Measurements from ENCODE around the gene MRPL39.

Gene MRPL39

GRCh38 chr21:25561668-25562641, 45.3 kb downstream of the MRPL39 start:
- TF ChIP-seq YY1 (IDR thresholded peaks at IDR 0.05; ENCODE audit: low read depth) (no peak), USF1 (IDR thresholded peaks at IDR 0.05) (no peak), CEBPB (IDR thresholded peaks at IDR 0.05) (no peak)

GRCh38 chr21:25560891-25561290, 46.4 kb downstream of the MRPL39 start:
- TF ChIP-seq TCF12 (IDR thresholded peaks at IDR 0.05; ENCODE audit: low read depth), result no peak
- TF ChIP-seq CEBPB (IDR thresholded peaks at IDR 0.05), result no peak
- TF ChIP-seq, protein P1, sequence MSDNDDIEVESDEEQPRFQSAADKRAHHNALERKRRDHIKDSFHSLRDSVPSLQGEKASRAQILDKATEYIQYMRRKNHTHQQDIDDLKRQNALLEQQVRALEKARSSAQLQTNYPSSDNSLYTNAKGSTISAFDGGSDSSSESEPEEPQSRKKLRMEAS (IDR thresholded peaks at IDR 0.05), result no peak
- TF ChIP-seq CREB1 (IDR thresholded peaks at IDR 0.05; ENCODE audit: low read depth), result no peak
- TF ChIP-seq ZBTB7A (IDR thresholded peaks at IDR 0.05; ENCODE audit: low read depth), result no peak
- no peak for TF ChIP-seq YY1 (IDR thresholded peaks at IDR 0.05; ENCODE audit: low read depth)
- TF ChIP-seq USF1 (IDR thresholded peaks at IDR 0.05), result no peak
- no peak for TF ChIP-seq TEAD4 (IDR thresholded peaks at IDR 0.05)
- no peak for TF ChIP-seq NFIC (IDR thresholded peaks at IDR 0.05)
- TF ChIP-seq, protein P2, sequence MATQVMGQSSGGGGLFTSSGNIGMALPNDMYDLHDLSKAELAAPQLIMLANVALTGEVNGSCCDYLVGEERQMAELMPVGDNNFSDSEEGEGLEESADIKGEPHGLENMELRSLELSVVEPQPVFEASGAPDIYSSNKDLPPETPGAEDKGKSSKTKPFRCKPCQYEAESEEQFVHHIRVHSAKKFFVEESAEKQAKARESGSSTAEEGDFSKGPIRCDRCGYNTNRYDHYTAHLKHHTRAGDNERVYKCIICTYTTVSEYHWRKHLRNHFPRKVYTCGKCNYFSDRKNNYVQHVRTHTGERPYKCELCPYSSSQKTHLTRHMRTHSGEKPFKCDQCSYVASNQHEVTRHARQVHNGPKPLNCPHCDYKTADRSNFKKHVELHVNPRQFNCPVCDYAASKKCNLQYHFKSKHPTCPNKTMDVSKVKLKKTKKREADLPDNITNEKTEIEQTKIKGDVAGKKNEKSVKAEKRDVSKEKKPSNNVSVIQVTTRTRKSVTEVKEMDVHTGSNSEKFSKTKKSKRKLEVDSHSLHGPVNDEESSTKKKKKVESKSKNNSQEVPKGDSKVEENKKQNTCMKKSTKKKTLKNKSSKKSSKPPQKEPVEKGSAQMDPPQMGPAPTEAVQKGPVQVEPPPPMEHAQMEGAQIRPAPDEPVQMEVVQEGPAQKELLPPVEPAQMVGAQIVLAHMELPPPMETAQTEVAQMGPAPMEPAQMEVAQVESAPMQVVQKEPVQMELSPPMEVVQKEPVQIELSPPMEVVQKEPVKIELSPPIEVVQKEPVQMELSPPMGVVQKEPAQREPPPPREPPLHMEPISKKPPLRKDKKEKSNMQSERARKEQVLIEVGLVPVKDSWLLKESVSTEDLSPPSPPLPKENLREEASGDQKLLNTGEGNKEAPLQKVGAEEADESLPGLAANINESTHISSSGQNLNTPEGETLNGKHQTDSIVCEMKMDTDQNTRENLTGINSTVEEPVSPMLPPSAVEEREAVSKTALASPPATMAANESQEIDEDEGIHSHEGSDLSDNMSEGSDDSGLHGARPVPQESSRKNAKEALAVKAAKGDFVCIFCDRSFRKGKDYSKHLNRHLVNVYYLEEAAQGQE (IDR thresholded peaks at IDR 0.05; ENCODE audit: low read depth), result no peak
- no peak for TF ChIP-seq EP300 (IDR thresholded peaks at IDR 0.05; ENCODE audit: borderline replicate concordance)

GRCh38 chr21:25560271-25560685, 47.0 kb downstream of the MRPL39 start:
- TF ChIP-seq, protein P1 (IDR thresholded peaks at IDR 0.05), result no peak
- no peak for TF ChIP-seq YY1 (IDR thresholded peaks at IDR 0.05; ENCODE audit: low read depth)
- TF ChIP-seq USF1 (IDR thresholded peaks at IDR 0.05), result no peak

DNA sequence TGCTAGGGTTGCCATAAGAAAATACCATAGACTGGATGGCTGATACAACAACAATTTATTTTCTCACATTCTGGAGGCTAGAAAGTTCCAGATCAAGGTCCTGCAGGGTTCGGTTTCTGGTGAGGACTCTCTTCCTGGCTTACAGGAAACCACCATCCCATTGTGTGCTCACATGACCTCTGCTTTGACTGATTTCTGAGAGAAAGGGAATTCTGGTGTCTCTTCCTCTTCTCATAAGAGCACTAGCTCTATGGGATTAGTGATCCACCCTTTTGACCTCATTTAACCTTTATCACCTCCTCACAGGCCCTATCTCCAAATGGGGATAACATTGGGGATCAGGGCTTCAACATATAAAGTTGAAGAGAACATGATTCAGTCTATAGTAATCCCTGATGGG, 47.5 kb downstream of the MRPL39 start:
- TF ChIP-seq USF1 (IDR thresholded peaks at IDR 0.05), result no peak
- TF ChIP-seq NFIC (IDR thresholded peaks at IDR 0.05), result no peak
- TF ChIP-seq TEAD4 (IDR thresholded peaks at IDR 0.05), result no peak
- TF ChIP-seq TAF1 (IDR thresholded peaks at IDR 0.05; ENCODE audit: low read depth), result no peak
- no peak for TF ChIP-seq RAD21 (IDR thresholded peaks at IDR 0.05; ENCODE audit: low read depth)
- no peak for TF ChIP-seq CEBPB (IDR thresholded peaks at IDR 0.05)
- no peak for TF ChIP-seq EGR1 (IDR thresholded peaks at IDR 0.05)
- TF ChIP-seq ZBTB7A (IDR thresholded peaks at IDR 0.05; ENCODE audit: low read depth), result no peak
- TF ChIP-seq YY1 (IDR thresholded peaks at IDR 0.05; ENCODE audit: low read depth), result no peak
- TF ChIP-seq CREB1 (IDR thresholded peaks at IDR 0.05; ENCODE audit: low read depth), result no peak
- no peak for TF ChIP-seq FOXM1 (IDR thresholded peaks at IDR 0.05; ENCODE audit: borderline replicate concordance, low read depth)
- TF ChIP-seq, protein P1 (IDR thresholded peaks at IDR 0.05), result no peak
- no peak for TF ChIP-seq TCF12 (IDR thresholded peaks at IDR 0.05; ENCODE audit: low read depth)
- no peak for TF ChIP-seq EP300 (IDR thresholded peaks at IDR 0.05; ENCODE audit: borderline replicate concordance)
- TF ChIP-seq, protein P2 (IDR thresholded peaks at IDR 0.05; ENCODE audit: low read depth), result no peak

DNA sequence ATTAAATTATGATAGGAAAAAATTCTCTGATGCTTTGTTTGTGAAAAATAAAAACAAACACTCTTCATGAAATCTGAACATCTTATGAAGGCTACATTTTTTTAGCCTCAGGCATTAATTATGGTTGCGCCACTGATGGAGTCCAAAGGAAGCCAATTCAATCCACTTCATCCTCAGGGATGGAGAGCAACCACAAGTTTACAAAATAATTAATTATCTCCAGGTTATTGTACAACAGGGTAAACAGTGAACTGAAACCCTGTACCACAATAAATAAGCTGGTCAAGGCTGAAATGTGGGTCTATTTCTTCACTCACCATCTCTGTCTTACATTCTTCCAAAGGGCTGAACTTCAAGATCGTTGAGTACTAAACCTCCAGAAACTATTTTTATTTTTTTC, 49.2 kb downstream of the MRPL39 start:
- TF ChIP-seq TEAD4 (IDR thresholded peaks at IDR 0.05), result no peak
- TF ChIP-seq EP300 (IDR thresholded peaks at IDR 0.05; ENCODE audit: borderline replicate concordance), result no peak
- no peak for TF ChIP-seq RAD21 (IDR thresholded peaks at IDR 0.05; ENCODE audit: low read depth)
- TF ChIP-seq YY1 (IDR thresholded peaks at IDR 0.05; ENCODE audit: low read depth), result no peak
- TF ChIP-seq CEBPB (IDR thresholded peaks at IDR 0.05), result no peak

Data from Ishikawa (cell line).